Liver (tissue), 3 donors: ENCODE measurements around the gene BRINP1.

Experiments
- ATF3 ChIP-seq: IDR thresholded peaks from 2 replicates; pipeline ENCODE4 v1.6.1; 2016; ENCODE audit warnings: antibody characterized with exemption
- CTCF ChIP-seq: fragments of 150-350 bp; IDR thresholded peaks from 2 replicates; pipeline ENCODE4 v1.5.1; 2017; ENCODE audit warnings: improper control_type of control experiment, low read depth, low read length; ENCODE audit not compliant: missing input control
- GABPA ChIP-seq, 2 donors: IDR thresholded peaks in 1 of 2; conservative IDR thresholded peaks in 1 of 2; 2 replicates each; pipeline ENCODE4 v1.6.1; 2016; ENCODE audit warnings: antibody characterized with exemption in 2 of 2, mild to moderate bottlenecking in 1 of 2, moderate library complexity in 1 of 2
- HNF4A ChIP-seq, 2 donors: conservative IDR thresholded peaks; 2 replicates each; pipeline ENCODE4 v1.6.1; 2016; ENCODE audit warnings: antibody characterized with exemption in 2 of 2, mild to moderate bottlenecking in 2 of 2
- HNF4G ChIP-seq: IDR thresholded peaks from 2 replicates; pipeline ENCODE4 v1.6.1; 2016; ENCODE audit warnings: antibody characterized with exemption
- NR2F2 ChIP-seq: IDR thresholded peaks from 2 replicates; pipeline ENCODE4 v1.6.1; 2016; ENCODE audit warnings: antibody characterized with exemption
- RAD21 ChIP-seq, 2 donors: IDR thresholded peaks; 2 replicates each; pipeline ENCODE4 v1.6.1; 2016; ENCODE audit warnings: antibody characterized with exemption in 2 of 2, mild to moderate bottlenecking in 2 of 2
- REST ChIP-seq: IDR thresholded peaks from 2 replicates; pipeline ENCODE4 v1.6.1; 2016; ENCODE audit warnings: antibody characterized with exemption, mild to moderate bottlenecking
- SP1 ChIP-seq: IDR thresholded peaks from 2 replicates; pipeline ENCODE4 v1.6.1; 2018; ENCODE audit warnings: antibody characterized with exemption, mild to moderate bottlenecking
- YY1 ChIP-seq: IDR thresholded peaks from 2 replicates; pipeline ENCODE4 v1.6.1; 2016; ENCODE audit warnings: antibody characterized with exemption, mild to moderate bottlenecking
- ZBTB33 ChIP-seq: IDR thresholded peaks from 2 replicates; pipeline ENCODE4 v1.6.1; 2016; ENCODE audit warnings: antibody characterized with exemption
- donor health status: healthy.
- donor health status: healthy.

GRCh38 chr9:119318371-119318770 lies 50.9 kb downstream of the BRINP1 start:
- TF ChIP-seq CTCF (no peak), GABPA (IDR thresholded peaks at IDR 0.05 in 1 of 2, conservative IDR thresholded peaks at IDR 0.05 in 1 of 2) (no peak), REST (no peak), ATF3 (no peak), HNF4G (no peak), RAD21 (IDR thresholded peaks at IDR 0.05) (no peak), YY1 (no peak), ZBTB33 (no peak), NR2F2 (no peak), SP1 (no peak), HNF4A (conservative IDR thresholded peaks at IDR 0.05) (no peak)
